GM12878 (cell line): ENCODE data around the gene C16orf90. TPM values are rescaled to one million over a fixed set of nuclear protein-coding genes. Genes with fewer than 3 reads are reported as not detected.

Source experiments
- ATAC-seq: fragments of 200-7000 bp; cut with Tn5 transposase; 3 replicates; pipeline ENCODE4 v1.9.1; 2020; ENCODE audit warnings: mild to moderate bottlenecking, moderate library complexity
- BruUV-seq: library from RNA; stranded (reverse); fragments of 400-500 nt; replicated peaks from 2 replicates; lab custom pipeline; 2021; lab: Mats Ljungman, UMichigan
- CTCF ChIA-PET: fragments of 300-600 bp; sonication (Branson Sonifier 250); formaldehyde crosslinking; extraction: SDS; loops from one replicate; lab custom pipeline; 2021; ENCODE audit warnings: inconsistent platforms; lab: Yijun Ruan, JAX
- POLR2A ChIA-PET: fragments of 350-600 bp; formaldehyde crosslinking; extraction: SDS; loops from one replicate; lab custom pipeline; 2021; ENCODE audit warnings: inconsistent platforms; lab: Charles Lee
- RAD21 ChIA-PET: fragments of 300-600 bp; sonication (Branson Sonifier 250); formaldehyde crosslinking; loops from one replicate; lab custom pipeline; 2023; ENCODE audit warnings: antibody characterized with exemption; ENCODE audit not compliant: unreplicated experiment; lab: Charles Lee
- SMC1A ChIA-PET: fragments of 300-600 bp; sonication (Branson Sonifier 250); formaldehyde crosslinking; loops from one replicate; lab custom pipeline; 2023; ENCODE audit not compliant: unreplicated experiment, uncharacterized antibody; lab: Charles Lee
- DNase-seq: peaks from one replicate; pipeline ENCODE4 v3.0.0-alpha.2; 2011; ENCODE audit warnings: low read depth, low spot score
- FAIRE-seq: peaks from 3 replicates; lab custom pipeline; 2011; peaks lifted over from hg19 to GRCh38; lab: Jason Lieb, UNC
- H2AFZ ChIP-seq: 2 replicates; pipeline ENCODE4 v1.6.0; 2011; ENCODE audit warnings: low read depth, low read length, control low read depth; ENCODE audit not compliant: control insufficient read depth
- H3K27ac ChIP-seq: 2 replicates; pipeline ENCODE4 v1.5.1; 2011; ENCODE audit warnings: control low read depth; ENCODE audit not compliant: control insufficient read depth, insufficient read depth
- H3K27me3 ChIP-seq, 2 experiments: replicated peaks in 1 of 2; 2 replicates each; pipeline versions ENCODE4 v1.6.0 to v1.6.1; 2011; ENCODE audit warnings: low read length in 1 of 2; ENCODE audit not compliant: control insufficient read depth in 2 of 2, insufficient read depth in 2 of 2
- H3K36me3 ChIP-seq, 2 experiments: 2 replicates each; pipeline ENCODE4 v1.5.1; 2011; ENCODE audit warnings: low read length in 1 of 2; ENCODE audit not compliant: control insufficient read depth in 2 of 2, insufficient read depth in 2 of 2
- H3K4me1 ChIP-seq: 2 replicates; pipeline ENCODE4 v1.6.1; 2011; ENCODE audit warnings: mild to moderate bottlenecking, low read length, moderate library complexity, mixed read lengths; ENCODE audit not compliant: control insufficient read depth, insufficient read depth
- H3K4me2 ChIP-seq: 2 replicates; pipeline ENCODE4 v1.6.0; 2011; ENCODE audit warnings: control low read depth; ENCODE audit not compliant: control insufficient read depth, insufficient read depth
- H3K4me3 ChIP-seq: fragments of 200-600 bp; sonication (generic); 2 replicates; pipeline ENCODE4 v1.5.1; 2016
- H3K79me2 ChIP-seq: 2 replicates; pipeline ENCODE4 v1.6.0; 2011; ENCODE audit warnings: low read length; ENCODE audit not compliant: control insufficient read depth, insufficient read depth
- H3K9ac ChIP-seq: 2 replicates; pipeline ENCODE4 v1.8.0; 2011; ENCODE audit warnings: low read length, control low read depth, mixed read lengths; ENCODE audit not compliant: control insufficient read depth, insufficient read depth
- H3K9me3 ChIP-seq: replicated peaks from 3 replicates; pipeline ENCODE4 v1.5.1; 2011; ENCODE audit warnings: mild to moderate bottlenecking, low read length; ENCODE audit not compliant: control insufficient read depth, insufficient read depth
- H4K20me1 ChIP-seq: 2 replicates; pipeline ENCODE4 v1.6.0; 2011; ENCODE audit not compliant: control insufficient read depth, insufficient read depth
- IRF4 ChIP-seq: IDR thresholded peaks from 2 replicates; pipeline ENCODE4 v1.6.1; 2011; ENCODE audit warnings: low read depth, low read length
- JUNB ChIP-seq: IDR thresholded peaks from 2 replicates; pipeline ENCODE4 v1.6.1; 2016; ENCODE audit warnings: antibody characterized with exemption, mild to moderate bottlenecking
- MTA2 ChIP-seq: fragments of 450-650 bp; IDR thresholded peaks from 2 replicates; pipeline ENCODE4 v1.6.1; 2016; ENCODE audit warnings: low read depth, mild to moderate bottlenecking, moderate library complexity
- SIN3A ChIP-seq: IDR thresholded peaks from 2 replicates; pipeline ENCODE4 v1.6.1; 2012; ENCODE audit warnings: low read depth, low read length, improper control_type of control experiment
- SUPT20H ChIP-seq: IDR thresholded peaks from 2 replicates; pipeline ENCODE4 v1.6.1; 2011; ENCODE audit warnings: low read depth, mild to moderate bottlenecking, low read length, moderate library complexity, borderline replicate concordance; ENCODE audit not compliant: control insufficient read depth
- WGBS: methylation state at CpG from one replicate; pipeline ENCODE4 v1.1.6; 2016; ENCODE audit warnings: low lambda C conversion rate; ENCODE audit not compliant: insufficient replicate concordance, insufficient coverage; ENCODE audit errors: missing lambda C conversion rate; 5-methylcytosine and 5-hydroxymethylcytosine counted together
- in situ Hi-C: fragments of 300-500 bp; cut with MboI; formaldehyde crosslinking; loops from 9 replicates; pipeline ENCODE4 v1.14.3; 2018; ENCODE audit warnings: mixed read lengths
- intact Hi-C: fragments of 100-400 bp; cut with micrococcal nuclease; formaldehyde crosslinking; loops from one replicate; pipeline ENCODE4 v1.14.2; 2022; ENCODE audit not compliant: unreplicated experiment
- polyA plus RNA-seq, 11 experiments: library from polyadenylated mRNA; depleted of rRNA in 4 of 11; unstranded in 6 of 11; stranded (reverse) in 5 of 11; fragments of >200 nt; fragmentation: Nextera tagmentation in 4 of 11; fragmentation: Illumina TruSeq in 1 of 11; extraction: Ambion mirVana in 4 of 11; extraction: Trizol in 1 of 11; gene quantifications; 1 replicate in 1 of 11; 2 replicates in 10 of 11; pipeline versions ENCODE4 v1.2.1 to v1.2.3, GENCODE V29; 2011 to 2016; ENCODE audit warnings: inconsistent platforms in 2 of 11, missing spikeins in 2 of 11, low read depth in 1 of 11
- total RNA-seq, 4 experiments: library from RNA; depleted of rRNA in 3 of 4; stranded (reverse); fragments of >200 nt in 3 of 4; fragmentation: Illumina TruSeq in 1 of 4; extraction: Trizol in 1 of 4; gene quantifications; 2 replicates each; pipeline versions ENCODE4 v1.2.1 to v1.2.3, GENCODE V29; 2013 to 2021
- TF ChIP-seq, protein P1 (sequence below): fragments of 450-650 bp; IDR thresholded peaks from 2 replicates; pipeline ENCODE4 v1.6.1; 2017; ENCODE audit warnings: mild to moderate bottlenecking
- TF ChIP-seq, protein P2 (sequence below): IDR thresholded peaks from 2 replicates; pipeline ENCODE4 v1.6.1; 2012; ENCODE audit warnings: improper control_type of control experiment, low read depth, low read length; ENCODE audit not compliant: insufficient replicate concordance

Gene C16orf90
- total and polyA plus RNA-seq, 10 of the 15 experiments (the other 5 are each of a cell fraction or from before 2014, with no cell fraction given), result not detected

DNA sequence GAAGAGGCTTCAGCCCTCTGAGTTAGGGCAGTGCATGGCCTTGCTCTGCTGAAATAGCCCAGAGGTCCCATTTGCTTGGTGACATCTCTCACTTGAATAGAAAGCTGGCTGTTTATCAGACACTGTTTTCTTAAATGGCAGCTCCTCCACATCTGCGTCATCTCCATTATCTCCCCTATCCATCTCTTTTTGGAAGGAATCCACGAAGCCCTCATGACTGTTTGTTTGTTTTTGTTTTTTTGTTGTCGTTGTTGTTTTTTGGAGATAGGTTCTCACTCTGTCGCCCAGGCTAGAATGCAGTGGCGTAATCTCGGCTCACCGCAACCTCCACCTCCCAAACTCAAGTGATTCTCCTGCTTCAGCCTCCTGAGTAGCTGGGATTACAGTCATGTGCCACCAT is 35.2 kb downstream of the C16orf90 start:
- POLR2A ChIA-PET, result interaction anchor here (1.0 kb wide), 1 partner anchor 16 kb away, joined by 3 read pairs; the partner anchor contains the start of genes NAA60 and ZNF597
- H3K27ac ChIP-seq, result no peak overlapping the region
- DNase-seq, result no peak

More for the DNA sequence above, 35.2 kb downstream of the C16orf90 start:
- CTCF ChIA-PET, result interaction anchor here (2.7 to 2.9 kb wide), 2 partner anchors 193 to 330 kb away, joined by 9 to 12 read pairs; no protein-coding TSS in a partner anchor
- 87% methylated on average over 7 of the region's 7 CpGs for WGBS
- peaks cover 21% of the 10 kb centered on the region for H3K4me1 ChIP-seq
- in situ Hi-C loops (no loop called here), intact Hi-C loops (loop anchor here (5.0 kb wide), 1 partner anchor 42 kb away; the partner anchor contains the start of gene CLUAP1)
- H3K27me3 ChIP-seq, result no peaks in the 10 kb centered on the region
- no peak overlapping the region for H3K9ac ChIP-seq
- peaks cover 69% of the 10 kb centered on the region for H3K79me2 ChIP-seq
- H3K4me2 ChIP-seq, result peak overlapping the region; percentile 15; the same call in 1 of the 2 replicates
- peaks cover 0 to under 1% of the 10 kb centered on the region in 2 experiments; a peak in 1 of 4 replicates for H3K36me3 ChIP-seq
- H4K20me1 ChIP-seq, result peaks cover 2% of the 10 kb centered on the region; the same call in 1 of the 2 replicates
- FAIRE-seq (no peak), ATAC-seq (no peak)
- no peak overlapping the region for H2AFZ ChIP-seq
- H3K4me3 ChIP-seq, result 0 out of 2 replicates have a peak overlapping the region, but pooled peaks have one; percentile 77
- BruUV-seq, result no TSS peak
- no peaks in the 10 kb centered on the region for H3K9me3 ChIP-seq
- TF ChIP-seq JUNB (no peak), SUPT20H (no peak), MTA2 (no peak), IRF4 (no peak), SIN3A (no peak)
- TF ChIP-seq, protein P1, sequence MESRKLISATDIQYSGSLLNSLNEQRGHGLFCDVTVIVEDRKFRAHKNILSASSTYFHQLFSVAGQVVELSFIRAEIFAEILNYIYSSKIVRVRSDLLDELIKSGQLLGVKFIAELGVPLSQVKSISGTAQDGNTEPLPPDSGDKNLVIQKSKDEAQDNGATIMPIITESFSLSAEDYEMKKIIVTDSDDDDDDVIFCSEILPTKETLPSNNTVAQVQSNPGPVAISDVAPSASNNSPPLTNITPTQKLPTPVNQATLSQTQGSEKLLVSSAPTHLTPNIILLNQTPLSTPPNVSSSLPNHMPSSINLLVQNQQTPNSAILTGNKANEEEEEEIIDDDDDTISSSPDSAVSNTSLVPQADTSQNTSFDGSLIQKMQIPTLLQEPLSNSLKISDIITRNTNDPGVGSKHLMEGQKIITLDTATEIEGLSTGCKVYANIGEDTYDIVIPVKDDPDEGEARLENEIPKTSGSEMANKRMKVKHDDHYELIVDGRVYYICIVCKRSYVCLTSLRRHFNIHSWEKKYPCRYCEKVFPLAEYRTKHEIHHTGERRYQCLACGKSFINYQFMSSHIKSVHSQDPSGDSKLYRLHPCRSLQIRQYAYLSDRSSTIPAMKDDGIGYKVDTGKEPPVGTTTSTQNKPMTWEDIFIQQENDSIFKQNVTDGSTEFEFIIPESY, result no peak
- TF ChIP-seq, protein P2, sequence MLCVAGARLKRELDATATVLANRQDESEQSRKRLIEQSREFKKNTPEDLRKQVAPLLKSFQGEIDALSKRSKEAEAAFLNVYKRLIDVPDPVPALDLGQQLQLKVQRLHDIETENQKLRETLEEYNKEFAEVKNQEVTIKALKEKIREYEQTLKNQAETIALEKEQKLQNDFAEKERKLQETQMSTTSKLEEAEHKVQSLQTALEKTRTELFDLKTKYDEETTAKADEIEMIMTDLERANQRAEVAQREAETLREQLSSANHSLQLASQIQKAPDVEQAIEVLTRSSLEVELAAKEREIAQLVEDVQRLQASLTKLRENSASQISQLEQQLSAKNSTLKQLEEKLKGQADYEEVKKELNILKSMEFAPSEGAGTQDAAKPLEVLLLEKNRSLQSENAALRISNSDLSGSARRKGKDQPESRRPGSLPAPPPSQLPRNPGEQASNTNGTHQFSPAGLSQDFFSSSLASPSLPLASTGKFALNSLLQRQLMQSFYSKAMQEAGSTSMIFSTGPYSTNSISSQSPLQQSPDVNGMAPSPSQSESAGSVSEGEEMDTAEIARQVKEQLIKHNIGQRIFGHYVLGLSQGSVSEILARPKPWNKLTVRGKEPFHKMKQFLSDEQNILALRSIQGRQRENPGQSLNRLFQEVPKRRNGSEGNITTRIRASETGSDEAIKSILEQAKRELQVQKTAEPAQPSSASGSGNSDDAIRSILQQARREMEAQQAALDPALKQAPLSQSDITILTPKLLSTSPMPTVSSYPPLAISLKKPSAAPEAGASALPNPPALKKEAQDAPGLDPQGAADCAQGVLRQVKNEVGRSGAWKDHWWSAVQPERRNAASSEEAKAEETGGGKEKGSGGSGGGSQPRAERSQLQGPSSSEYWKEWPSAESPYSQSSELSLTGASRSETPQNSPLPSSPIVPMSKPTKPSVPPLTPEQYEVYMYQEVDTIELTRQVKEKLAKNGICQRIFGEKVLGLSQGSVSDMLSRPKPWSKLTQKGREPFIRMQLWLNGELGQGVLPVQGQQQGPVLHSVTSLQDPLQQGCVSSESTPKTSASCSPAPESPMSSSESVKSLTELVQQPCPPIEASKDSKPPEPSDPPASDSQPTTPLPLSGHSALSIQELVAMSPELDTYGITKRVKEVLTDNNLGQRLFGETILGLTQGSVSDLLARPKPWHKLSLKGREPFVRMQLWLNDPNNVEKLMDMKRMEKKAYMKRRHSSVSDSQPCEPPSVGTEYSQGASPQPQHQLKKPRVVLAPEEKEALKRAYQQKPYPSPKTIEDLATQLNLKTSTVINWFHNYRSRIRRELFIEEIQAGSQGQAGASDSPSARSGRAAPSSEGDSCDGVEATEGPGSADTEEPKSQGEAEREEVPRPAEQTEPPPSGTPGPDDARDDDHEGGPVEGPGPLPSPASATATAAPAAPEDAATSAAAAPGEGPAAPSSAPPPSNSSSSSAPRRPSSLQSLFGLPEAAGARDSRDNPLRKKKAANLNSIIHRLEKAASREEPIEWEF, result no peak
- SMC1A ChIA-PET, result interaction anchor here (1.5 kb wide), 1 partner anchor 176 kb away, joined by 4 read pairs; the partner anchor contains the start of gene ZNF263
- RAD21 ChIA-PET, result interaction anchor here (0.6 kb wide), 1 partner anchor 184 kb away, joined by 3 read pairs; no protein-coding TSS in a partner anchor
